ENCODE results near the gene ALK.

Gene ALK

DNA sequence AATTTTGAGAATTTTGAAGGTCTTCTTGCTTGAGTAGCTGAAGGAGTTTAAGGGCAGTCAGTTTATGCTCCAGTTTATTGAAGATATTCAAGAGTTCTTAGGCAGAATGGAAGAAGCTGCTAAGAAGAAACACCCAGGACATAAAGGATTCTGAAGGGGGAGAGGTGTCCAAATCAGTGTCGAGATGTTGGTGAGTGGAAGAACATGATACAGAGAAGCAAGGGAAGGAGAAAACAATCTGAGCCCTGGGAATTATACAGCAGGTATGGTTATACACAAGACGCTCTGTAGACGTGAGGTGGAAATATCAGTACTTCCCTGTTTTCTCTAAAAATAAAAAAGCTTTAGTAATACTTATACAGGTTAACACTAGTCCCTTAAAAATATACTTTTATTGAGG is 746.0 kb downstream of the ALK start:
- no peak overlapping the region for H3K27ac ChIP-seq (ENCODE audit: extremely low read depth, low read depth, low read length)
- ChIA-PET CTCF (interaction anchor here (0.7 kb wide), 1 partner anchor 42 kb away, joined by 3 read pairs; no protein-coding TSS in a partner anchor), POLR2A (no interaction called here)
- H3K36me3 ChIP-seq (ENCODE audit: control insufficient read depth in 2 of 2, insufficient read depth in 1 of 2, low read length in 2 of 2): peaks cover 12% of the 10 kb centered on the region in 2 experiments
- no peak overlapping the region for H3K4me3 ChIP-seq (ENCODE audit: low read depth, low read length)
- H3K4me1 ChIP-seq (ENCODE audit: control insufficient read depth, insufficient read depth, low read length): peaks cover 2% of the 10 kb centered on the region; the same call in 1 of the 2 replicates
- no peaks in the 10 kb centered on the region for H3K9me3 ChIP-seq (ENCODE audit: control insufficient read depth, insufficient read depth, low read depth, low read length)
- TF ChIP-seq ZNF600 (tag by site-specific recombination; IDR thresholded peaks at IDR 0.05) (no peak), ZNF366 (tag by site-specific recombination; conservative IDR thresholded peaks at IDR 0.05) (no peak), ZFP41 (tag by site-specific recombination; IDR thresholded peaks at IDR 0.05; ENCODE audit: borderline replicate concordance) (no peak), ZBTB49 (tag by site-specific recombination; IDR thresholded peaks at IDR 0.05; ENCODE audit: low read depth) (no peak), ZNF169 (tag by site-specific recombination; IDR thresholded peaks at IDR 0.05) (no peak), ZNF37A (tag by site-specific recombination; IDR thresholded peaks at IDR 0.05) (no peak), GLIS1 (tag by site-specific recombination; IDR thresholded peaks at IDR 0.05) (no peak), ZSCAN16 (tag by site-specific recombination; IDR thresholded peaks at IDR 0.05) (no peak), ZNF24 (tag by site-specific recombination; IDR thresholded peaks at IDR 0.05) (no peak), ZNF202 (tag by site-specific recombination; IDR thresholded peaks at IDR 0.05; ENCODE audit: borderline replicate concordance) (no peak), GLIS2 (tag by site-specific recombination; IDR thresholded peaks at IDR 0.05) (no peak), KLF8 (tag by site-specific recombination; IDR thresholded peaks at IDR 0.05) (no peak), ZNF701 (tag by site-specific recombination; IDR thresholded peaks at IDR 0.05) (no peak), ZXDB (tag by site-specific recombination; IDR thresholded peaks at IDR 0.05) (no peak), ZNF488 (tag by site-specific recombination; IDR thresholded peaks at IDR 0.05) (no peak)

GRCh38 chr2:29174937-29175336 is 746.4 kb downstream of the ALK start:
- no peak overlapping the region for H3K27ac ChIP-seq (ENCODE audit: extremely low read depth, low read depth, low read length)
- ChIA-PET POLR2A (no interaction called here), CTCF (interaction anchor here (0.7 kb wide), 1 partner anchor 42 kb away, joined by 3 read pairs; no protein-coding TSS in a partner anchor)
- H3K36me3 ChIP-seq (ENCODE audit: control insufficient read depth in 2 of 2, insufficient read depth in 1 of 2, low read length in 2 of 2): peaks cover 12% of the 10 kb centered on the region in 2 experiments
- peaks cover 2% of the 10 kb centered on the region; the same call in 1 of the 2 replicates for H3K4me1 ChIP-seq (ENCODE audit: control insufficient read depth, insufficient read depth, low read length)
- H3K4me3 ChIP-seq (ENCODE audit: low read depth, low read length): no peak overlapping the region
- no peak for TF ChIP-seq ZBTB49 (tag by site-specific recombination; IDR thresholded peaks at IDR 0.05; ENCODE audit: low read depth)
- no peak for TF ChIP-seq ZNF138 (tag by site-specific recombination; IDR thresholded peaks at IDR 0.05; ENCODE audit: borderline replicate concordance)
- TF ChIP-seq ZIC2 (tag by site-specific recombination; IDR thresholded peaks at IDR 0.05): 0 out of 2 replicates have a peak, but pooled peaks have one; percentile 25
- TF ChIP-seq, protein P1, sequence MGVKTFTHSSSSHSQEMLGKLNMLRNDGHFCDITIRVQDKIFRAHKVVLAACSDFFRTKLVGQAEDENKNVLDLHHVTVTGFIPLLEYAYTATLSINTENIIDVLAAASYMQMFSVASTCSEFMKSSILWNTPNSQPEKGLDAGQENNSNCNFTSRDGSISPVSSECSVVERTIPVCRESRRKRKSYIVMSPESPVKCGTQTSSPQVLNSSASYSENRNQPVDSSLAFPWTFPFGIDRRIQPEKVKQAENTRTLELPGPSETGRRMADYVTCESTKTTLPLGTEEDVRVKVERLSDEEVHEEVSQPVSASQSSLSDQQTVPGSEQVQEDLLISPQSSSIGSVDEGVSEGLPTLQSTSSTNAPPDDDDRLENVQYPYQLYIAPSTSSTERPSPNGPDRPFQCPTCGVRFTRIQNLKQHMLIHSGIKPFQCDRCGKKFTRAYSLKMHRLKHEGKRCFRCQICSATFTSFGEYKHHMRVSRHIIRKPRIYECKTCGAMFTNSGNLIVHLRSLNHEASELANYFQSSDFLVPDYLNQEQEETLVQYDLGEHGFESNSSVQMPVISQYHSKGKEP (tag by site-specific recombination; IDR thresholded peaks at IDR 0.05): no peak
- TF ChIP-seq ZNF785 (tag by site-specific recombination; IDR thresholded peaks at IDR 0.05): no peak
- TF ChIP-seq MYNN (tag by site-specific recombination; IDR thresholded peaks at IDR 0.05; ENCODE audit: borderline replicate concordance): no peak
- no peak for TF ChIP-seq TRIM28 (IDR thresholded peaks at IDR 0.05; ENCODE audit: borderline replicate concordance, low read length)
- H3K9me3 ChIP-seq (ENCODE audit: control insufficient read depth, insufficient read depth, low read depth, low read length): no peaks in the 10 kb centered on the region

Data from HEK293 (cell line).